ENCODE measurements around the gene ZNF622.

DNA sequence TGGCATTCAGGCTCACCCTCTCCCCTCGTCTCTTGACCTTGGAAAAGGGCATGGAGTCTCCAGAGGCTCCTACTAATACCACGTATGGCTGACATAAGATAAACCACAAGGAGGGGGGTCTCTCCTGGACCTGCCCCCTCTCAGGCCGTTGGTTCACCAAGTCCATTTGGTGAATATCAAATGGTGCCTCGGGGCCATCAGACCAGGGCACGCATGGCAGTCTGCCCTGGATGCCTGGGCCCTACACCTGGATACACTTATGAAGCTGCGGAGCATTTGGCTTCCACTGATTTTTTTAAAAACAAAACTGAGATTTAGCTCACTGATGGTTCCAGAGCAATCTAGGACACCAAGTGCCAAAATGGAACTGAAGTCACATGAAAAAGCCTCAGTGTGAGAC is 40.3 kb upstream of the ZNF622 start:
- TF ChIP-seq SUZ12 (IDR thresholded peaks at IDR 0.05; ENCODE audit: extremely low read depth, insufficient read depth, insufficient read length) (no peak), ZNF274 (IDR thresholded peaks at IDR 0.05; ENCODE audit: low read depth, low read length) (no peak)

Measured in NT2/D1 (cell line).